Fibroblast of lung (primary cell): ENCODE measurements around the gene LBR. TPM values are rescaled to one million over a fixed set of nuclear protein-coding genes. Genes with fewer than 3 reads are reported as not detected.

Experiments
- DNase-seq, 2 donors: peaks; one replicate each; pipeline versions ENCODE4 v3.0.0 to v3.0.0-alpha.2; 2010; ENCODE audit warnings: low read depth in 2 of 2
- H2AFZ ChIP-seq: 2 replicates; pipeline ENCODE4 v1.5.1; 2012; ENCODE audit warnings: low read length, control low read depth, inconsistent platforms
- H3K27ac ChIP-seq: 2 replicates; pipeline ENCODE4 v1.5.1; 2011; ENCODE audit warnings: low read length, control low read depth; ENCODE audit not compliant: insufficient read depth
- H3K27me3 ChIP-seq: 2 replicates; pipeline ENCODE4 v1.5.1; 2011; ENCODE audit warnings: mild to moderate bottlenecking, low read length; ENCODE audit not compliant: control insufficient read depth, insufficient read depth
- H3K36me3 ChIP-seq: 2 replicates; pipeline ENCODE4 v1.5.1; 2011; ENCODE audit warnings: low read length; ENCODE audit not compliant: control insufficient read depth, insufficient read depth
- H3K4me1 ChIP-seq: 2 replicates; pipeline ENCODE4 v1.5.1; 2011; ENCODE audit warnings: low read length; ENCODE audit not compliant: control insufficient read depth, insufficient read depth; ENCODE audit errors: extremely low read depth
- H3K4me2 ChIP-seq: 2 replicates; pipeline ENCODE4 v1.5.1; 2011; ENCODE audit warnings: low read length, control low read depth; ENCODE audit not compliant: insufficient read depth; ENCODE audit errors: extremely low read depth
- H3K4me3 ChIP-seq, 4 experiments: fragments of 200-600 bp in 1 of 4; sonication (generic) in 1 of 4; replicated peaks in 1 of 4; 2 replicates each; pipeline ENCODE4 v1.5.1; 2011 to 2016; ENCODE audit warnings: low read length in 4 of 4, low read depth in 3 of 4, mild to moderate bottlenecking in 3 of 4, control low read depth in 2 of 4, inconsistent platforms in 1 of 4, mixed read lengths in 1 of 4; ENCODE audit not compliant: insufficient read depth in 1 of 4; ENCODE audit errors: control extremely low read depth in 1 of 4
- H3K79me2 ChIP-seq: 2 replicates; pipeline ENCODE4 v1.5.1; 2012; ENCODE audit warnings: mild to moderate bottlenecking, low read length, inconsistent platforms; ENCODE audit not compliant: control insufficient read depth, insufficient read depth
- H3K9ac ChIP-seq: 2 replicates; pipeline ENCODE4 v1.5.1; 2011; ENCODE audit warnings: mild to moderate bottlenecking, low read length, control low read depth; ENCODE audit not compliant: insufficient read depth
- H3K9me3 ChIP-seq: 2 replicates; pipeline ENCODE4 v1.5.1; 2012; ENCODE audit warnings: low read depth, low read length; ENCODE audit not compliant: control insufficient read depth, insufficient read depth
- H4K20me1 ChIP-seq: 2 replicates; pipeline ENCODE4 v1.5.1; 2011; ENCODE audit warnings: low read length; ENCODE audit not compliant: control insufficient read depth, insufficient read depth; ENCODE audit errors: extremely low read depth
- EZH2 ChIP-seq: IDR thresholded peaks from 2 replicates; pipeline ENCODE4 v1.5.1; 2012; ENCODE audit warnings: low read length, control low read depth, mild to moderate bottlenecking; ENCODE audit errors: missing control alignments
- polyA plus RNA-seq, 2 donors: library from polyadenylated mRNA; depleted of rRNA in 1 of 2; stranded (reverse) in 1 of 2; unstranded in 1 of 2; fragments of >200 nt; gene quantifications; 2 replicates each; pipeline ENCODE4 v1.2.1, GENCODE V29; 2011 to 2012; ENCODE audit warnings: missing spikeins in 1 of 2
- total RNA-seq: library from RNA; depleted of rRNA; stranded (reverse); fragments of >200 nt; gene quantifications from 2 replicates; pipeline ENCODE4 v1.2.1, GENCODE V29; 2014
- TF ChIP-seq, protein P1 (sequence below), 2 donors: IDR thresholded peaks in 1 of 2; conservative IDR thresholded peaks in 1 of 2; 1 replicate in 1 of 2; 2 replicates in 1 of 2; pipeline ENCODE4 v1.5.1; 2011 to 2012; ENCODE audit warnings: low read length in 2 of 2, control low read depth in 1 of 2, inconsistent platforms in 1 of 2, low read depth in 1 of 2, mild to moderate bottlenecking in 1 of 2

LBR gene
- total and polyA plus RNA-seq, 2 donors (not counting 1 experiment from before 2014, with no cell fraction given), result 33.9 to 34.1 TPM

GRCh38 chr1:225467193-225468020 is 39.6 kb upstream of the LBR start:
- TF ChIP-seq, protein P1, sequence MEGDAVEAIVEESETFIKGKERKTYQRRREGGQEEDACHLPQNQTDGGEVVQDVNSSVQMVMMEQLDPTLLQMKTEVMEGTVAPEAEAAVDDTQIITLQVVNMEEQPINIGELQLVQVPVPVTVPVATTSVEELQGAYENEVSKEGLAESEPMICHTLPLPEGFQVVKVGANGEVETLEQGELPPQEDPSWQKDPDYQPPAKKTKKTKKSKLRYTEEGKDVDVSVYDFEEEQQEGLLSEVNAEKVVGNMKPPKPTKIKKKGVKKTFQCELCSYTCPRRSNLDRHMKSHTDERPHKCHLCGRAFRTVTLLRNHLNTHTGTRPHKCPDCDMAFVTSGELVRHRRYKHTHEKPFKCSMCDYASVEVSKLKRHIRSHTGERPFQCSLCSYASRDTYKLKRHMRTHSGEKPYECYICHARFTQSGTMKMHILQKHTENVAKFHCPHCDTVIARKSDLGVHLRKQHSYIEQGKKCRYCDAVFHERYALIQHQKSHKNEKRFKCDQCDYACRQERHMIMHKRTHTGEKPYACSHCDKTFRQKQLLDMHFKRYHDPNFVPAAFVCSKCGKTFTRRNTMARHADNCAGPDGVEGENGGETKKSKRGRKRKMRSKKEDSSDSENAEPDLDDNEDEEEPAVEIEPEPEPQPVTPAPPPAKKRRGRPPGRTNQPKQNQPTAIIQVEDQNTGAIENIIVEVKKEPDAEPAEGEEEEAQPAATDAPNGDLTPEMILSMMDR (conservative IDR thresholded peaks at IDR 0.05 in 1 of 2, IDR thresholded peaks at IDR 0.05 in 1 of 2; ENCODE audit: low read depth in 1 of 2, low read length in 2 of 2), result no peak
- TF ChIP-seq EZH2, result no peak
- Histone ChIP-seq H3K4me3 (no peak overlapping the region), H3K36me3 (no peaks in the 10 kb centered on the region), H4K20me1 (no peaks in the 10 kb centered on the region), H3K27me3 (no peaks in the 10 kb centered on the region), H3K4me2 (no peak overlapping the region), H3K9me3 (no peaks in the 10 kb centered on the region), H3K79me2 (no peaks in the 10 kb centered on the region), H3K4me1 (peaks cover 7% of the 10 kb centered on the region), H2AFZ (peak overlapping the region; percentile 72), H3K27ac (peak overlapping the region; percentile 56), H3K9ac (peak overlapping the region; percentile 20)
- DNase-seq, result no peak

- Histone ChIP-seq H3K9ac (no peak overlapping the region), H3K9me3 (no peaks in the 10 kb centered on the region), H3K4me2 (no peak overlapping the region), H2AFZ (peak overlapping the region; percentile 72), H3K4me1 (peaks cover 7% of the 10 kb centered on the region), H3K79me2 (no peaks in the 10 kb centered on the region), H3K4me3 (no peak overlapping the region), H3K27ac (no peak overlapping the region), H4K20me1 (no peaks in the 10 kb centered on the region), H3K36me3 (no peaks in the 10 kb centered on the region), H3K27me3 (no peaks in the 10 kb centered on the region)
- no peak for DNase-seq
- TF ChIP-seq EZH2, result no peak
- TF ChIP-seq, protein P1 (conservative IDR thresholded peaks at IDR 0.05 in 1 of 2, IDR thresholded peaks at IDR 0.05 in 1 of 2; ENCODE audit: low read depth in 1 of 2, low read length in 2 of 2), result no peak
These were observed 39.0 kb upstream of the LBR start for GRCh38 chr1:225466848-225467192.

DNA sequence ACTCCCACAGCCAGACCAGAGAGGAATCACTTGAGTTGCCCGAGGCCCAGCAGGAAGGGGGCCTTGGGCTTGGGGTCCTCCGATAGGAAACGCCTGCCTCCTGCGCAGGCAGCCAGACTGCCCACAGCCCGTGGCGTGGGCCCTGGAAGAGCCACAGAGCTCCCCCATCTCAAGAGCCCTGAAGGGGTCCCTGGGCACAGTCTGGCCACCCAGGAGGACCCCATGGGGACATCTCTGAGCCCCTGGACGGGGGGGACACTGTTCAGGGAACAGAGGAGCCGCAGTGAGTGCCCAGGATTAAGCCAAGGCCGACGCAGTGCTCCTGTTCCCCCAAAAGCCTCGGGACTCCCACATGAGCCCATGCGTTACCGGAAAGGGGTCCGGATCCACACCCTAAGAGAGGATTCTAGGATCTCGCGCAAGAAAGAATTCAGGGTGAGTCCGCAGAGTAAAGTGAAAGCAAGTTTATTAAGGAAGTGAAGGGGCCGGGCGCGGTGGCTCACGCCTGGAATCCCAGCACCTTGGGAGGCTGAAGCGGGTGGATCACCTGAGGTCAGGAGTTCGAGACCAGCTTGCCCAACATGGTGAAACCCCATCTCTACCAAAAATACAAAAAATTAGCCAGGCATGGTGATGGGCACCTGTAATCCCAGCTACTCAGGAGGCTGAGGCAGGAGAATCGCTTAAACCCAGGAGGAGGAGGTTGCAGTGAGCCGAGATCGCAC is 38.1 kb upstream of the LBR start:
- Histone ChIP-seq H3K27ac (no peak overlapping the region), H3K36me3 (no peaks in the 10 kb centered on the region), H4K20me1 (no peaks in the 10 kb centered on the region), H3K4me3 (no peak overlapping the region), H3K79me2 (no peaks in the 10 kb centered on the region), H2AFZ (no peak overlapping the region), H3K27me3 (no peaks in the 10 kb centered on the region), H3K9me3 (no peaks in the 10 kb centered on the region), H3K9ac (no peak overlapping the region), H3K4me2 (no peak overlapping the region), H3K4me1 (peaks cover 9% of the 10 kb centered on the region)
- DNase-seq, result no peak
- TF ChIP-seq, protein P1 (conservative IDR thresholded peaks at IDR 0.05 in 1 of 2, IDR thresholded peaks at IDR 0.05 in 1 of 2; ENCODE audit: low read depth in 1 of 2, low read length in 2 of 2), result no peak
- TF ChIP-seq EZH2, result no peak
